GM10248 (cell line): ENCODE measurements around the gene TMEM39B.

Experiments
- CTCF ChIA-PET: fragments of 300-600 bp; sonication (Branson Sonifier 250); formaldehyde crosslinking; extraction: SDS; loops from one replicate; lab custom pipeline; 2021; ENCODE audit warnings: antibody characterized with exemption; lab: Yijun Ruan, JAX
- POLR2A ChIA-PET: fragments of 350-650 bp; sonication (Branson Sonifier 250); formaldehyde crosslinking; extraction: SDS; loops from one replicate; lab custom pipeline; 2020; ENCODE audit warnings: antibody characterized with exemption; lab: Yijun Ruan, JAX
- DNase-seq: peaks from one replicate; pipeline ENCODE4 v3.0.0; 2012; ENCODE audit errors: extremely low spot score
- CTCF ChIP-seq: IDR thresholded peaks from 2 replicates; pipeline ENCODE4 v1.5.1; 2012; ENCODE audit warnings: mild to moderate bottlenecking, low read depth; ENCODE audit errors: extremely low read depth, missing control alignments, control extremely low read depth

Gene TMEM39B

GRCh38 chr1:32047701-32048100, 25.0 kb upstream of the TMEM39B start:
- DNase-seq, result no peak
- TF ChIP-seq CTCF, result no peak
- CTCF ChIA-PET, result interaction anchor here (0.9 kb wide), 1 partner anchor 9 kb away, joined by 4 read pairs; no protein-coding TSS in a partner anchor
- POLR2A ChIA-PET, result no interaction called here

- DNase-seq, result no peak
- TF ChIP-seq CTCF, result no peak
- POLR2A ChIA-PET, result interaction anchor here (0.5 kb wide), 1 partner anchor 106 kb away, joined by 3 read pairs; no protein-coding TSS in a partner anchor
- CTCF ChIA-PET, result interaction anchor here (0.9 kb wide), 1 partner anchor 10 kb away, joined by 4 read pairs; no protein-coding TSS in a partner anchor
These were observed 24.3 kb upstream of the TMEM39B start for GRCh38 chr1:32048440-32048839.

- ChIA-PET CTCF (interaction anchor here (1.0 to 3.8 kb wide), 3 partner anchors 10 to 13 kb away, joined by 3 to 23 read pairs (median 4); no protein-coding TSS in a partner anchor), POLR2A (no interaction called here)
- no peak for DNase-seq
- TF ChIP-seq CTCF, result no peak
These were observed 21.0 kb upstream of the TMEM39B start for GRCh38 chr1:32051706-32052105.

GRCh38 chr1:32052887-32053286, 19.9 kb upstream of the TMEM39B start:
- no peak for TF ChIP-seq CTCF
- POLR2A ChIA-PET, result no interaction called here
- CTCF ChIA-PET, result interaction anchor here (0.8 to 4.4 kb wide), 7 partner anchors 9 to 264 kb away, joined by 3 to 23 read pairs (median 9); no protein-coding TSS in a partner anchor
- no peak for DNase-seq

- no peak for DNase-seq
- TF ChIP-seq CTCF, result no peak
- ChIA-PET CTCF (interaction anchor here (1.4 to 4.4 kb wide), 6 partner anchors 7 to 53 kb away, joined by 5 to 23 read pairs (median 11); partner anchors contain the start of gene TMEM39B), POLR2A (no interaction called here)
These were observed 17.3 kb upstream of the TMEM39B start for GRCh38 chr1:32055416-32055815.

GRCh38 chr1:32056598-32056997, 16.1 kb upstream of the TMEM39B start:
- TF ChIP-seq CTCF, result no peak
- DNase-seq, result no peak
- CTCF ChIA-PET, result interaction anchor here (1.3 to 4.4 kb wide), 6 partner anchors 10 to 93 kb away, joined by 3 to 18 read pairs (median 6); partner anchors contain the start of gene TMEM39B
- POLR2A ChIA-PET, result no interaction called here

- ChIA-PET POLR2A (interaction anchor here (1.1 kb wide), 1 partner anchor 47 kb away, joined by 4 read pairs; the partner anchor contains the start of gene KHDRBS1), CTCF (interaction anchor here (0.6 to 2.1 kb wide), 9 partner anchors 10 to 121 kb away, joined by 3 to 7 read pairs (median 3); partner anchors contain the start of gene TMEM39B)
- TF ChIP-seq CTCF, result no peak
- no peak for DNase-seq
These were observed 11.8 kb upstream of the TMEM39B start for GRCh38 chr1:32060914-32061313.
